ENCODE measurements around the gene COL8A2. TPM values are rescaled to one million over a fixed set of nuclear protein-coding genes. Genes with fewer than 3 reads are reported as not detected.

Gene COL8A2
- total RNA-seq, 1 donor from 2014 or later = 16.2 TPM

- ATAC-seq = peak; percentile 2
- no peak for DNase-seq
- H3K36me3 ChIP-seq = peaks cover 41% of the 10 kb centered on the region
- H3K27ac ChIP-seq = peak overlapping the region; percentile 40
- H3K9me3 ChIP-seq = no peaks in the 10 kb centered on the region
- no peak overlapping the region for H3K4me3 ChIP-seq
- intact Hi-C loops (cut with DNase I) = loop anchor here (5.0 kb wide), 1 partner anchor 91 kb away; no protein-coding TSS in a partner anchor
- TF ChIP-seq CTCF (IDR thresholded peaks at IDR 0.05) = no peak
- H3K4me1 ChIP-seq = peaks cover 14% of the 10 kb centered on the region
- H3K27me3 ChIP-seq = no peaks in the 10 kb centered on the region
Measured at GRCh38 chr1:36096500-36097432, 28.3 kb downstream of the COL8A2 start.

- TF ChIP-seq CTCF (IDR thresholded peaks at IDR 0.05) = no peak
- Histone ChIP-seq H3K9me3 (no peaks in the 10 kb centered on the region), H3K36me3 (peaks cover 49% of the 10 kb centered on the region), H3K27me3 (no peaks in the 10 kb centered on the region), H3K4me1 (peaks cover 16% of the 10 kb centered on the region), H3K27ac (peak overlapping the region; percentile 40), H3K4me3 (no peak overlapping the region)
- ATAC-seq (peak; percentile 66), DNase-seq (no peak)
- intact Hi-C loops (cut with DNase I) = loop anchor here (5.0 kb wide), 1 partner anchor 91 kb away; no protein-coding TSS in a partner anchor
Measured at GRCh38 chr1:36095760-36096405, 29.1 kb downstream of the COL8A2 start.

- no peaks in the 10 kb centered on the region for H3K9me3 ChIP-seq
- TF ChIP-seq CTCF (IDR thresholded peaks at IDR 0.05) = no peak
- H3K27me3 ChIP-seq = no peaks in the 10 kb centered on the region
- peaks cover 49% of the 10 kb centered on the region for H3K36me3 ChIP-seq
- peaks cover 26% of the 10 kb centered on the region for H3K4me1 ChIP-seq
- DNase-seq (peak; percentile 57), ATAC-seq (no peak)
- intact Hi-C loops (cut with DNase I) = loop anchor here (5.0 kb wide), 1 partner anchor 93 kb away; no protein-coding TSS in a partner anchor
- H3K4me3 ChIP-seq = no peak overlapping the region
- no peak overlapping the region for H3K27ac ChIP-seq
Measured at GRCh38 chr1:36094621-36095061, 30.4 kb downstream of the COL8A2 start.

GRCh38 chr1:36093929-36094328 is 31.1 kb downstream of the COL8A2 start:
- Histone ChIP-seq H3K27me3 (no peaks in the 10 kb centered on the region), H3K9me3 (no peaks in the 10 kb centered on the region), H3K27ac (peak overlapping the region; percentile 31), H3K36me3 (peaks cover 49% of the 10 kb centered on the region), H3K4me1 (peaks cover 28% of the 10 kb centered on the region), H3K4me3 (no peak overlapping the region)
- no peak for DNase-seq
- ATAC-seq = no peak
- no peak for TF ChIP-seq CTCF (IDR thresholded peaks at IDR 0.05)
- intact Hi-C loops (cut with DNase I) = no loop called here

- DNase-seq = no peak
- no peaks in the 10 kb centered on the region for H3K27me3 ChIP-seq
- H3K4me3 ChIP-seq = no peak overlapping the region
- ATAC-seq = no peak
- no peaks in the 10 kb centered on the region for H3K9me3 ChIP-seq
- TF ChIP-seq CTCF (IDR thresholded peaks at IDR 0.05) = no peak
- intact Hi-C loops (cut with DNase I) = no loop called here
- H3K27ac ChIP-seq = no peak overlapping the region
- H3K36me3 ChIP-seq = peaks cover 49% of the 10 kb centered on the region
- peaks cover 30% of the 10 kb centered on the region for H3K4me1 ChIP-seq
Measured at GRCh38 chr1:36093226-36093625, 31.8 kb downstream of the COL8A2 start.
